HL-60 (cell line): ENCODE measurements around the gene OR2H2.

Experiments used
- DNase-seq, 2 experiments: peaks; one replicate each; pipeline ENCODE4 v3.0.0-alpha.2; 2010 to 2020; ENCODE audit warnings: low read depth in 1 of 2, low spot score in 1 of 2
- H3K27ac ChIP-seq: fragments of 250-450 bp; sonication (Bioruptor Pico); replicated peaks from 2 replicates; pipeline ENCODE4 v1.5.1; 2020; ENCODE audit warnings: mild to moderate bottlenecking, moderate library complexity
- H3K27me3 ChIP-seq: fragments of 250-450 bp; sonication (Bioruptor Pico); 2 replicates; pipeline ENCODE4 v1.5.1; 2021; ENCODE audit warnings: mild to moderate bottlenecking, moderate library complexity; ENCODE audit not compliant: insufficient read depth, poor library complexity, severe bottlenecking
- H3K4me3 ChIP-seq: replicated peaks from 2 replicates; pipeline ENCODE4 v1.5.1; 2011; ENCODE audit warnings: mild to moderate bottlenecking, control low read depth, low read length; ENCODE audit not compliant: insufficient read depth
- CTCF ChIP-seq: IDR thresholded peaks from one replicate; pipeline ENCODE4 v1.5.1; 2011; ENCODE audit warnings: low read length, control low read depth, inconsistent platforms; ENCODE audit not compliant: insufficient read depth
- GABPA ChIP-seq: IDR thresholded peaks from 2 replicates; pipeline ENCODE4 v1.6.1; 2012; ENCODE audit warnings: low read depth
- POLR2AphosphoS5 ChIP-seq: IDR thresholded peaks from 2 replicates; pipeline ENCODE4 v1.6.1; 2012; ENCODE audit warnings: low read depth
- REST ChIP-seq: IDR thresholded peaks from 2 replicates; pipeline ENCODE4 v1.6.1; 2012; ENCODE audit warnings: low read depth; ENCODE audit not compliant: insufficient replicate concordance
- SPI1 ChIP-seq: IDR thresholded peaks from 2 replicates; pipeline ENCODE4 v1.6.1; 2012; ENCODE audit warnings: low read depth, mild to moderate bottlenecking, borderline replicate concordance

Gene OR2H2

GRCh38 chr6:29576056-29576455 is 8.9 kb upstream of the OR2H2 start:
- Histone ChIP-seq H3K27ac (no peak overlapping the region), H3K27me3 (peaks cover 3% of the 10 kb centered on the region), H3K4me3 (no peak overlapping the region)
- DNase-seq = no peak
- TF ChIP-seq CTCF = no peak
- TF ChIP-seq SPI1 = no peak

- TF ChIP-seq SPI1 = no peak
- TF ChIP-seq REST = no peak
- TF ChIP-seq GABPA = no peak
- no peak for TF ChIP-seq CTCF
- no peak for TF ChIP-seq POLR2AphosphoS5
- Histone ChIP-seq H3K27me3 (no peaks in the 10 kb centered on the region), H3K27ac (no peak overlapping the region)
These were observed 7.4 kb upstream of the OR2H2 start for GRCh38 chr6:29577544-29577943.

GRCh38 chr6:29589423-29590048 is 4.6 kb downstream of the OR2H2 start:
- peaks cover 6% of the 10 kb centered on the region for H3K27me3 ChIP-seq
- H3K27ac ChIP-seq = no peak overlapping the region
- TF ChIP-seq POLR2AphosphoS5 (no peak), GABPA (no peak), CTCF (peak; percentile 89), SPI1 (no peak)
- H3K4me3 ChIP-seq = no peak overlapping the region
- peak; percentile 10 to 19 for DNase-seq

More at GRCh38 chr6:29577544-29577943, 7.4 kb upstream of the OR2H2 start:
- no peak for DNase-seq
- H3K4me3 ChIP-seq = no peak overlapping the region

- Histone ChIP-seq H3K4me3 (no peak overlapping the region), H3K27me3 (peaks cover 6% of the 10 kb centered on the region), H3K27ac (no peak overlapping the region)
- no peak for DNase-seq
- TF ChIP-seq SPI1 (no peak), CTCF (no peak), GABPA (no peak)
These were observed 5.4 kb downstream of the OR2H2 start for GRCh38 chr6:29590218-29590808.
